Smooth muscle cell (in vitro differentiated cells): Measurements from ENCODE around the gene TVP23C. TPM values are rescaled to one million over a fixed set of nuclear protein-coding genes. Genes with fewer than 3 reads are reported as not detected.

Source experiments
- DNase-seq: peaks from one replicate; lab custom pipeline; 2025; ENCODE audit not compliant: unreplicated experiment; lab: John Stamatoyannopoulos, UW
- H2AFZ ChIP-seq: fragments of 200-600 bp; sonication (generic); 2 replicates; pipeline ENCODE4 v1.6.0; 2016; ENCODE audit warnings: antibody characterized with exemption, low read depth, mild to moderate bottlenecking
- H3F3A ChIP-seq: fragments of 200-600 bp; sonication (generic); 2 replicates; pipeline ENCODE4 v1.6.0; 2017; ENCODE audit warnings: antibody characterized with exemption, low read depth
- H3K27ac ChIP-seq: fragments of 200-600 bp; sonication (generic); 2 replicates; pipeline ENCODE4 v1.5.1; 2016; ENCODE audit warnings: low read depth, mild to moderate bottlenecking
- H3K27me3 ChIP-seq: fragments of 200-600 bp; sonication (generic); 2 replicates; pipeline ENCODE4 v1.6.1; 2016; ENCODE audit warnings: low read depth, mild to moderate bottlenecking
- H3K36me3 ChIP-seq: fragments of 200-600 bp; sonication (generic); 2 replicates; pipeline ENCODE4 v1.5.1; 2016; ENCODE audit warnings: low read depth
- H3K4me1 ChIP-seq: fragments of 200-600 bp; sonication (generic); 2 replicates; pipeline ENCODE4 v1.5.1; 2016; ENCODE audit warnings: low read depth
- H3K4me2 ChIP-seq: fragments of 200-600 bp; sonication (generic); 2 replicates; pipeline ENCODE4 v1.6.0; 2016; ENCODE audit warnings: mild to moderate bottlenecking
- H3K4me3 ChIP-seq: fragments of 200-600 bp; sonication (generic); 2 replicates; pipeline ENCODE4 v1.5.1; 2016; ENCODE audit warnings: mild to moderate bottlenecking
- H3K79me2 ChIP-seq: fragments of 200-600 bp; sonication (generic); 2 replicates; pipeline ENCODE4 v1.6.0; 2016; ENCODE audit warnings: low read depth, mild to moderate bottlenecking
- H3K9ac ChIP-seq: fragments of 200-600 bp; sonication (generic); 2 replicates; pipeline ENCODE4 v1.6.0; 2016; ENCODE audit warnings: low read depth
- H3K9me3 ChIP-seq: fragments of 200-600 bp; sonication (generic); replicated peaks from 2 replicates; pipeline ENCODE4 v1.5.1; 2016; ENCODE audit warnings: low read depth
- H4K20me1 ChIP-seq: fragments of 200-600 bp; sonication (generic); 2 replicates; pipeline ENCODE4 v1.6.0; 2016; ENCODE audit warnings: low read depth
- CTCF ChIP-seq: fragments of 200-600 bp; sonication (generic); IDR thresholded peaks from 2 replicates; pipeline ENCODE4 v1.5.1; 2017; ENCODE audit warnings: borderline replicate concordance, mild to moderate bottlenecking, antibody characterized with exemption; ENCODE audit not compliant: insufficient read depth, poor library complexity, severe bottlenecking
- WGBS: methylation state at CpG from one replicate; pipeline ENCODE4 v1.1.7; 2016; ENCODE audit warnings: low lambda C conversion rate; 5-methylcytosine and 5-hydroxymethylcytosine counted together
- polyA plus RNA-seq: library from polyadenylated mRNA; unstranded; fragments of >200 nt; fragmentation: Nextera tagmentation; extraction: Ambion mirVana; gene quantifications from 2 replicates; pipeline ENCODE4 v1.2.1, GENCODE V29; 2016
- total RNA-seq: library from RNA; depleted of rRNA; stranded (reverse); fragments of >200 nt; gene quantifications from 2 replicates; pipeline ENCODE4 v1.2.3, GENCODE V29; 2014

The TVP23C gene
- total and polyA plus RNA-seq, 2 experiments from 2014 or later: 10.0 to 52.5 TPM

- H4K20me1 ChIP-seq: no peaks in the 10 kb centered on the region
- H3K9me3 ChIP-seq: no peaks in the 10 kb centered on the region
- no peaks in the 10 kb centered on the region for H3K36me3 ChIP-seq
- no peaks in the 10 kb centered on the region for H3K79me2 ChIP-seq
- peaks cover 5% of the 10 kb centered on the region for H3K4me1 ChIP-seq
- TF ChIP-seq CTCF: no peak
- no peak for DNase-seq
- 9% methylated on average over 4 of the region's 4 CpGs for WGBS
- H3K27ac ChIP-seq: no peak overlapping the region
- no peak overlapping the region for H3K4me3 ChIP-seq
- H2AFZ ChIP-seq: no peak overlapping the region
- H3F3A ChIP-seq: no peaks in the 10 kb centered on the region
- no peak overlapping the region for H3K4me2 ChIP-seq
- H3K27me3 ChIP-seq: no peaks in the 10 kb centered on the region
- no peak overlapping the region for H3K9ac ChIP-seq
Measured at GRCh38 chr17:15468126-15468525, 95.2 kb downstream of the TVP23C start.

- Histone ChIP-seq H2AFZ (no peak within 1 kb of the TSS), H3K9ac (no peak within 1 kb of the TSS), H3K36me3 (no peaks in the 10 kb centered on the region), H3K27ac (no peak within 1 kb of the TSS), H3F3A (no peaks in the 10 kb centered on the region), H3K27me3 (no peaks in the 10 kb centered on the region), H3K79me2 (no peaks in the 10 kb centered on the region), H3K4me2 (no peak within 1 kb of the TSS), H3K4me1 (peaks cover 5% of the 10 kb centered on the region), H4K20me1 (no peaks in the 10 kb centered on the region), H3K4me3 (no peak within 1 kb of the TSS), H3K9me3 (no peaks in the 10 kb centered on the region)
- TF ChIP-seq CTCF: no peak
- WGBS: 87% methylated on average over 3 of the region's 3 CpGs
- DNase-seq: no peak
Measured at GRCh38 chr17:15467592-15467991, 95.7 kb downstream of the TVP23C start, which contains the start of gene CDRT4. TSS of gene CDRT4 (minus strand) at chr17:15467621. CDS start at chr17:15440238, 27,383 bp downstream.

- TF ChIP-seq CTCF: no peak
- Histone ChIP-seq H3K4me2 (no peak overlapping the region), H3K27me3 (no peaks in the 10 kb centered on the region), H3F3A (no peaks in the 10 kb centered on the region), H2AFZ (no peak overlapping the region), H3K36me3 (no peaks in the 10 kb centered on the region), H3K4me1 (peaks cover 5% of the 10 kb centered on the region), H3K9me3 (no peaks in the 10 kb centered on the region), H3K79me2 (no peaks in the 10 kb centered on the region), H3K27ac (no peak overlapping the region), H3K9ac (no peak overlapping the region), H4K20me1 (no peaks in the 10 kb centered on the region), H3K4me3 (no peak overlapping the region)
- 96% methylated on average over 6 of the region's 6 CpGs for WGBS
- no peak for DNase-seq
Measured at GRCh38 chr17:15466131-15466530, 97.2 kb downstream of the TVP23C start.

- H3K4me2 ChIP-seq: no peak overlapping the region
- DNase-seq: no peak
- H3K4me3 ChIP-seq: no peak overlapping the region
- no peak for TF ChIP-seq CTCF
- H3K4me1 ChIP-seq: peaks cover 5% of the 10 kb centered on the region
- no peak overlapping the region for H3K27ac ChIP-seq
- no peaks in the 10 kb centered on the region for H4K20me1 ChIP-seq
- no peaks in the 10 kb centered on the region for H3K36me3 ChIP-seq
- H3F3A ChIP-seq: no peaks in the 10 kb centered on the region
- H3K9me3 ChIP-seq: no peaks in the 10 kb centered on the region
- 100% methylated on average over 2 of the region's 2 CpGs for WGBS
- H3K27me3 ChIP-seq: no peaks in the 10 kb centered on the region
- H2AFZ ChIP-seq: no peak overlapping the region
- H3K9ac ChIP-seq: no peak overlapping the region
- H3K79me2 ChIP-seq: no peaks in the 10 kb centered on the region
Measured at GRCh38 chr17:15465045-15465701, 98.1 kb downstream of the TVP23C start.
